Measurements from ENCODE around the gene OR12D3.

Gene OR12D3

DNA sequence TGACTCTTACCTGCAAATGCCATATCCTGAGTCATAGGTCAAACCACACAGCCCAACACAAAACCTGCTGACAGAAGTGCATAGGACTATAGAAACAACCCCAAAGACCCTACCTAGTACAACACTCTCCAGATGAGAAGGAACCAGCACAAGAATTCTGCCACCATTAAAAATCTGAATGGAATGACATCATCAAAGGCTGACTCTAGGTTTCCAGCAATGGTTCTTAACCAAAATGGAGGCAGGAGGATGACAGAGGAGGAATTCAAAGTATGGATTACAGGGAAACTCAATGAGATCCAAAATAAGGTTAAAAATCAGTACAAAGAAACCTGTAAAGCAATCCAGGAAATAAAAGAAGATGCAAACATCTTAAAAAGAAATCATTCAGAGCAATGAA is 42.4 kb downstream of the OR12D3 start:
- Mint-ChIP-seq H3K9me3 (ENCODE audit: low read depth) (peaks cover 5% of the 10 kb centered on the region), H3K4me3 (no peak overlapping the region), H3K27ac (no peak overlapping the region), H3K27me3 (peaks cover 26% of the 10 kb centered on the region), H3K4me1 (ENCODE audit: low read depth) (no peaks in the 10 kb centered on the region), H3K36me3 (no peaks in the 10 kb centered on the region)

DNA sequence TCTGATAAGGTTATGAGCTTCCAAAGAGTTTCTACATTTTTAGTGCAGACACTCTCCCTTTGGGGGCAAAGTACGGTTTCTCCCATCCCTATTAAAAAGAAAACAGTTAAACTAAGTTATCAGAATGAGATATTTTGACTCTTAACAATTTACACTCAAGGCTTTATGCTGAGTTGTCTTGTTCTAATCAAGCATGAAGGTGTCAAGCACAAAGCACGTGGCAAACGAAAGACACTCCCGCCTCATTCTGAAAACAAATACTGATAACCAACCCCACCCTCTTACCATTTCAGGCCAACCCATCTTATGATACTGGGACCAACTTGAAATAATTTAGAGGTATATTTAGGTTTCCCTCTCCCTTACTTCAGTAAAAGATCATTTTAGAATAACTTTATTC is 49.3 kb downstream of the OR12D3 start:
- H3K36me3 Mint-ChIP-seq = no peaks in the 10 kb centered on the region
- no peaks in the 10 kb centered on the region for H3K4me1 Mint-ChIP-seq (ENCODE audit: low read depth)
- H3K9me3 Mint-ChIP-seq (ENCODE audit: low read depth) = no peaks in the 10 kb centered on the region
- no peak overlapping the region for H3K27ac Mint-ChIP-seq
- no peak overlapping the region for H3K4me3 Mint-ChIP-seq
- H3K27me3 Mint-ChIP-seq = peaks cover 30% of the 10 kb centered on the region

Data from activated naive CD8-positive, alpha-beta T cell (primary cell).